ENCODE results near the gene KDM4D.

- TF ChIP-seq STAT6 (CRISPR knock-in tag; conservative IDR thresholded peaks at IDR 0.05; ENCODE audit: low read depth) (no peak), CDX4 (CRISPR knock-in tag; IDR thresholded peaks at IDR 0.05; ENCODE audit: borderline replicate concordance) (no peak), USF2 (CRISPR knock-in tag; IDR thresholded peaks at IDR 0.05) (no peak), ZBTB43 (CRISPR knock-in tag; IDR thresholded peaks at IDR 0.05) (no peak), CTCF (IDR thresholded peaks at IDR 0.05) (no peak), ZNF219 (CRISPR knock-in tag; IDR thresholded peaks at IDR 0.05; ENCODE audit: borderline replicate concordance) (no peak), SP1 (CRISPR knock-in tag; conservative IDR thresholded peaks at IDR 0.05) (no peak), ETV6 (CRISPR knock-in tag; IDR thresholded peaks at IDR 0.05) (no peak)
Measured at GRCh38 chr11:94972700-94973098, 810 bp upstream of the KDM4D start.
